A673 (cell line): Measurements from ENCODE around the gene SPNS1. TPM values are rescaled to one million over a fixed set of nuclear protein-coding genes. Genes with fewer than 3 reads are reported as not detected.
"Not testable (repeated sequence)": the region's sequence is repeated elsewhere in the genome, so short reads cannot be mapped to it uniquely, and the experiment has no call there.

ENCODE experiments used
- BruUV-seq: library from RNA; stranded (reverse); fragments of 400-500 nt; replicated peaks from 2 replicates; lab custom pipeline; 2021; lab: Mats Ljungman, UMichigan
- CTCF ChIA-PET: fragments of 300-600 bp; sonication (Branson Sonifier 250); formaldehyde crosslinking; loops from one replicate; lab custom pipeline; 2022; ENCODE audit warnings: antibody characterized with exemption; lab: Charles Lee
- POLR2A ChIA-PET: fragments of 300-600 bp; sonication (Branson Sonifier 250); formaldehyde crosslinking; loops from one replicate; lab custom pipeline; 2022; ENCODE audit warnings: antibody characterized with exemption; ENCODE audit not compliant: low non-redundant PET; lab: Charles Lee
- DNase-seq: peaks from one replicate; pipeline ENCODE4 v3.0.0-alpha.2; 2015; ENCODE audit warnings: low spot score
- H3K27ac ChIP-seq: fragments of 200-600 bp; sonication (generic); 2 replicates; pipeline ENCODE4 v1.5.1; 2016; ENCODE audit warnings: mixed run types, low read depth, mild to moderate bottlenecking, mixed read lengths, antibody characterized with exemption, low read length; ENCODE audit not compliant: poor library complexity, severe bottlenecking
- H3K27me3 ChIP-seq: fragments of 200-600 bp; sonication (generic); replicated peaks from 2 replicates; pipeline ENCODE4 v1.6.1; 2017; ENCODE audit warnings: mixed run types, low read depth, mild to moderate bottlenecking, mixed read lengths, antibody characterized with exemption, low read length; ENCODE audit not compliant: insufficient read depth, poor library complexity
- H3K36me3 ChIP-seq: fragments of 200-600 bp; sonication (generic); 2 replicates; pipeline ENCODE4 v1.6.1; 2016; ENCODE audit warnings: mixed run types, mild to moderate bottlenecking, mixed read lengths, antibody characterized with exemption, low read length; ENCODE audit not compliant: insufficient read depth, poor library complexity, severe bottlenecking
- H3K4me1 ChIP-seq: fragments of 200-600 bp; sonication (generic); 2 replicates; pipeline ENCODE4 v1.6.1; 2017; ENCODE audit warnings: mixed run types, mild to moderate bottlenecking, mixed read lengths, antibody characterized with exemption, low read length; ENCODE audit not compliant: insufficient read depth, poor library complexity, severe bottlenecking
- H3K4me3 ChIP-seq: fragments of 200-600 bp; sonication (generic); 2 replicates; pipeline ENCODE4 v1.5.1; 2016; ENCODE audit warnings: low read depth, mixed run types, mild to moderate bottlenecking, mixed read lengths, low read length; ENCODE audit not compliant: poor library complexity, severe bottlenecking
- H3K9me3 ChIP-seq: fragments of 200-600 bp; sonication (generic); 2 replicates; pipeline ENCODE4 v1.6.1; 2016; ENCODE audit warnings: mixed run types, low read depth, mild to moderate bottlenecking, mixed read lengths, antibody characterized with exemption, low read length; ENCODE audit not compliant: poor library complexity, severe bottlenecking
- EZH2 ChIP-seq: fragments of 200-600 bp; sonication (generic); IDR thresholded peaks from 2 replicates; pipeline ENCODE4 v1.6.1; 2017; ENCODE audit warnings: borderline replicate concordance, low read depth, mild to moderate bottlenecking, mixed read lengths, antibody characterized with exemption, low read length; ENCODE audit not compliant: poor library complexity, severe bottlenecking
- intact Hi-C: fragments of 100-400 bp; cut with micrococcal nuclease; formaldehyde crosslinking; loops from one replicate; pipeline ENCODE4 v1.10.0; 2022; ENCODE audit not compliant: unreplicated experiment
- total RNA-seq: library from RNA; stranded (reverse); gene quantifications from 2 replicates; pipeline ENCODE4 v1.2.3, GENCODE V29; 2021
- TF ChIP-seq, protein P1 (sequence below): fragments of 300-800, 200-600 bp; sonication (generic); conservative IDR thresholded peaks from 2 replicates; pipeline ENCODE4 v1.5.1; 2017; ENCODE audit warnings: low read depth, mild to moderate bottlenecking, antibody characterized with exemption, low read length, moderate library complexity, mixed read lengths

SPNS1 gene
- total RNA-seq, 1 experiment from 2014 or later = 46.3 TPM

DNA sequence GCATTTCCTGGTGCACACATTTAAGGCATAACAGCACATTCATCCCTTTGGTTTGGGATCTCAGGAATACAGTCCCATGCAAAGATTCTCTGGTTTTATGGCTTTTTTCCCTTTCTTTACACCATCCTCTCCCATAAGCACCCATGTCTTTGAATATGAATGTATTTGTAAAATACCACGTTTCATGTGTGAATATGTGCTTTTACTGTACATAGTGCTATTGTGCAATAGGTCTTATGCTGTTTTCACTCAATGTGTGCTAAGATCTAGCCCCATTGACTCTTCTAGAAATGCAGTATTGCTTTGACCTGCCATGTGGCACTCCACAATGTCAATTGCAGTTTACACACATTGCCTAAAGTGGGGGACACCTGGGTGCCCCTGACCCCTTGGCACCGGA is 10.1 kb upstream of the SPNS1 start:
- Histone ChIP-seq H3K4me1 (no peaks in the 10 kb centered on the region), H3K4me3 (no peak overlapping the region), H3K9me3 (no peaks in the 10 kb centered on the region), H3K27me3 (no peaks in the 10 kb centered on the region), H3K36me3 (peaks cover 34% of the 10 kb centered on the region), H3K27ac (no peak overlapping the region)
- CTCF ChIA-PET = no interaction called here
- intact Hi-C loops = no loop called here
- no peak for DNase-seq
- BruUV-seq = no TSS peak
- TF ChIP-seq EZH2 = no peak
- TF ChIP-seq, protein P1, sequence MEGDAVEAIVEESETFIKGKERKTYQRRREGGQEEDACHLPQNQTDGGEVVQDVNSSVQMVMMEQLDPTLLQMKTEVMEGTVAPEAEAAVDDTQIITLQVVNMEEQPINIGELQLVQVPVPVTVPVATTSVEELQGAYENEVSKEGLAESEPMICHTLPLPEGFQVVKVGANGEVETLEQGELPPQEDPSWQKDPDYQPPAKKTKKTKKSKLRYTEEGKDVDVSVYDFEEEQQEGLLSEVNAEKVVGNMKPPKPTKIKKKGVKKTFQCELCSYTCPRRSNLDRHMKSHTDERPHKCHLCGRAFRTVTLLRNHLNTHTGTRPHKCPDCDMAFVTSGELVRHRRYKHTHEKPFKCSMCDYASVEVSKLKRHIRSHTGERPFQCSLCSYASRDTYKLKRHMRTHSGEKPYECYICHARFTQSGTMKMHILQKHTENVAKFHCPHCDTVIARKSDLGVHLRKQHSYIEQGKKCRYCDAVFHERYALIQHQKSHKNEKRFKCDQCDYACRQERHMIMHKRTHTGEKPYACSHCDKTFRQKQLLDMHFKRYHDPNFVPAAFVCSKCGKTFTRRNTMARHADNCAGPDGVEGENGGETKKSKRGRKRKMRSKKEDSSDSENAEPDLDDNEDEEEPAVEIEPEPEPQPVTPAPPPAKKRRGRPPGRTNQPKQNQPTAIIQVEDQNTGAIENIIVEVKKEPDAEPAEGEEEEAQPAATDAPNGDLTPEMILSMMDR = no peak
- POLR2A ChIA-PET = no interaction called here

DNA sequence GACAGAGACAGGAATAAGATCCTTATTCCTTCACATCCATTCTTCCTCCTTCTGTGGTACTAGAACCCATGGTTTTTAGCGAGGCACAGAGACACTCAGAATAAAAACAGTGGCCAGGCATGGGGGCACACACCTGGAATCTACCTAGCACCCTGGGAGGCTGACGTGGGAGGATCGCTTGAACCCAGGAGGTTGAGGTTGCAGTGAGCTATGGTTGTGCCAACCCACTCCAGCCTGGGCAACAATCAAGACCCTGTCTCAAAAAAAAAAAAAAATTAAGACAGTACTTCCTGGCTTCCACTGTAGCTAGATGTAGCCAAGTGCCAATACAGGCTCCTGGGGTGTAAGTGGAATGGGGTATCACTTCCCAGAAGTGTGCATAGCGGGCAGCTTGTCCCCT is 7.4 kb upstream of the SPNS1 start:
- Histone ChIP-seq H3K4me3 (no peak overlapping the region), H3K27ac (no peak overlapping the region), H3K9me3 (no peaks in the 10 kb centered on the region), H3K4me1 (no peaks in the 10 kb centered on the region), H3K27me3 (no peaks in the 10 kb centered on the region), H3K36me3 (peaks cover 23% of the 10 kb centered on the region)
- POLR2A ChIA-PET = no interaction called here
- no peak for TF ChIP-seq EZH2
- TF ChIP-seq, protein P1 = no peak
- BruUV-seq = no TSS peak
- intact Hi-C loops = no loop called here
- no peak for DNase-seq
- CTCF ChIA-PET = interaction anchor here (0.6 kb wide), 1 partner anchor 74 kb away, joined by 3 read pairs; no protein-coding TSS in a partner anchor

DNA sequence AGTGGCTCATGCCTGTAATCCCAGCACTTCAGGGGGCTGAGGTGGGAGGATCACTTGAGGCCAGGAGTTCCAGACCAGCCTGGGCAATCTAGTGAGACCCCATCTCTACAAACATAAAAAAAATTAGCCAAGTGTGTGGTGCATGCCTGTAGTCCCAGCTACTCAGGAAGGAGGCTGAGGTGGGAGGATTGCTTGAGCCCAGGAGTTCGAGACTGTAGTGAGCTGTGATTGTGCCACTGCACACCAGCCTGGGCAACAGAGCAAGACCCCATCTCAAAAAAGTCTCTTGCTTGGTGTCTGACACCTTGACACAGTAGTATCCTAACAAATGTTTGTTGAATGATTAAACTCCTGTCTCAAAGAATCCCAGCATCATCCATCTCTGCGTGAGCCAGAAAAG is 4.9 kb upstream of the SPNS1 start:
- intact Hi-C loops, H3K9me3 ChIP-seq, H3K27me3 ChIP-seq, BruUV-seq, DNase-seq, CTCF ChIA-PET, POLR2A ChIA-PET, H3K4me3 ChIP-seq, H3K36me3 ChIP-seq, H3K27ac ChIP-seq, H3K4me1 ChIP-seq: not testable (repeated sequence)

DNA sequence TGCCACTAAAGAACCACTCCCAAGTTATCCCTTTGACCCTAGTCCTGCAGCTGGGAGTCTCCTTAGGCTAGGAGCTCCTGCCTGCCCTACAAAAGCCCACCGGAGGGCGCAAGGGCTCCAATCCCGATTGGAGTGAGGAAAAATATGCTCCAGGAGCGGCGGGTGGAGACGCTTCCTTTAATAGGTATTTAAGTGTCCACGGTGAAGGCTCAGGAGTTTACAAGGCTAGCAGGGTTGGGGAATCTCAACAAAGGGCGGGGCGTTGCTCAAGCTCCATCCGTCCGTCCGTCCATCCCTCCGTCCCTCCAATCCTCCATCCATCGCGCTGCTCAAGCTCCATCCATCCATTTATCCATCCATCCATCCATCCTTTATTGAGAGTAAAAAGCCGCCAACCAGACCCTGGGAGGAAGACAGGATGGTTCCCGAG is 556 bp upstream of the SPNS1 start:
- peak; percentile 81 for DNase-seq
- TF ChIP-seq EZH2 = no peak
- TF ChIP-seq, protein P1 = peak; percentile 82
- intact Hi-C loops = no loop called here
- no peaks in the 10 kb centered on the region for H3K36me3 ChIP-seq
- peaks cover 8% of the 10 kb centered on the region for H3K4me1 ChIP-seq
- H3K27me3 ChIP-seq = no peaks in the 10 kb centered on the region
- POLR2A ChIA-PET = interaction anchor here (0.6 kb wide), 1 partner anchor 111 kb away, joined by 3 read pairs; no protein-coding TSS in a partner anchor
- CTCF ChIA-PET = no interaction called here
- peak overlapping the region; percentile 51 for H3K27ac ChIP-seq
- H3K4me3 ChIP-seq = peak overlapping the region; percentile 99
- BruUV-seq = TSS peak; percentile 98
- H3K9me3 ChIP-seq = no peaks in the 10 kb centered on the region
